GM12878 (cell line): ENCODE measurements around the gene FBXL14. TPM values are rescaled to one million over a fixed set of nuclear protein-coding genes. Genes with fewer than 3 reads are reported as not detected.

Source experiments
- CBX5 ChIP-seq: sonication (generic); IDR thresholded peaks from 2 replicates; pipeline ENCODE4 v1.6.1; 2016; ENCODE audit warnings: low read depth, moderate library complexity, mild to moderate bottlenecking, inconsistent platforms
- EED ChIP-seq: sonication (generic); IDR thresholded peaks from 2 replicates; pipeline ENCODE4 v1.6.1; 2016; ENCODE audit warnings: antibody characterized with exemption, low read depth
- GATAD2B ChIP-seq: fragments of 450-650 bp; conservative IDR thresholded peaks from 2 replicates; pipeline ENCODE4 v1.6.1; 2017; ENCODE audit warnings: low read depth, mild to moderate bottlenecking, moderate library complexity
- LARP7 ChIP-seq: fragments of 450-650 bp; IDR thresholded peaks from 2 replicates; pipeline ENCODE4 v1.6.1; 2017; ENCODE audit warnings: mild to moderate bottlenecking
- NBN ChIP-seq: fragments of 450-650 bp; IDR thresholded peaks from 2 replicates; pipeline ENCODE4 v1.6.1; 2016
- RELB ChIP-seq: fragments of 450-650 bp; IDR thresholded peaks from 2 replicates; pipeline ENCODE4 v1.6.1; 2017; ENCODE audit warnings: low read depth, mild to moderate bottlenecking, moderate library complexity
- SIX5 ChIP-seq: IDR thresholded peaks from 2 replicates; pipeline ENCODE4 v1.6.1; 2011; ENCODE audit warnings: mild to moderate bottlenecking, low read depth, low read length, moderate library complexity; ENCODE audit not compliant: severe bottlenecking
- SP1 ChIP-seq: IDR thresholded peaks from one replicate; pipeline ENCODE4 v1.6.1; 2011; ENCODE audit warnings: low read depth, low read length
- SUPT20H ChIP-seq: IDR thresholded peaks from 2 replicates; pipeline ENCODE4 v1.6.1; 2011; ENCODE audit warnings: low read depth, mild to moderate bottlenecking, low read length, moderate library complexity, borderline replicate concordance; ENCODE audit not compliant: control insufficient read depth
- TBL1XR1 ChIP-seq: IDR thresholded peaks from 2 replicates; pipeline ENCODE4 v1.6.1; 2012; ENCODE audit warnings: low read depth, low read length, improper control_type of control experiment
- TCF7 ChIP-seq: IDR thresholded peaks from 2 replicates; pipeline ENCODE4 v1.6.1; 2014; ENCODE audit warnings: antibody characterized with exemption, borderline replicate concordance
- ZNF384 ChIP-seq: IDR thresholded peaks from 2 replicates; pipeline ENCODE4 v1.6.1; 2012; ENCODE audit warnings: low read depth, mild to moderate bottlenecking, low read length, improper control_type of control experiment, borderline replicate concordance
- ZNF687 ChIP-seq: fragments of 450-650 bp; IDR thresholded peaks from 2 replicates; pipeline ENCODE4 v1.6.1; 2017; ENCODE audit warnings: mild to moderate bottlenecking, moderate library complexity
- polyA plus RNA-seq, 11 experiments: library from polyadenylated mRNA; depleted of rRNA in 4 of 11; unstranded in 6 of 11; stranded (reverse) in 5 of 11; fragments of >200 nt; fragmentation: Nextera tagmentation in 4 of 11; fragmentation: Illumina TruSeq in 1 of 11; extraction: Ambion mirVana in 4 of 11; extraction: Trizol in 1 of 11; gene quantifications; 1 replicate in 1 of 11; 2 replicates in 10 of 11; pipeline versions ENCODE4 v1.2.1 to v1.2.3, GENCODE V29; 2011 to 2016; ENCODE audit warnings: inconsistent platforms in 2 of 11, missing spikeins in 2 of 11, low read depth in 1 of 11
- total RNA-seq, 4 experiments: library from RNA; depleted of rRNA in 3 of 4; stranded (reverse); fragments of >200 nt in 3 of 4; fragmentation: Illumina TruSeq in 1 of 4; extraction: Trizol in 1 of 4; gene quantifications; 2 replicates each; pipeline versions ENCODE4 v1.2.1 to v1.2.3, GENCODE V29; 2013 to 2021
- TF ChIP-seq, protein P1 (sequence below): IDR thresholded peaks from 2 replicates; pipeline ENCODE4 v1.6.1; 2011; ENCODE audit warnings: low read depth, low read length, improper control_type of control experiment, borderline replicate concordance
- TF ChIP-seq, protein P2 (sequence below): fragments of 450-650 bp; IDR thresholded peaks from 2 replicates; pipeline ENCODE4 v1.6.1; 2017; ENCODE audit warnings: borderline replicate concordance

Gene FBXL14
- total and polyA plus RNA-seq, 10 of the 15 experiments (the other 5 are each of a cell fraction or from before 2014, with no cell fraction given): 0.44 to 19.0 (median 2.9) TPM

DNA sequence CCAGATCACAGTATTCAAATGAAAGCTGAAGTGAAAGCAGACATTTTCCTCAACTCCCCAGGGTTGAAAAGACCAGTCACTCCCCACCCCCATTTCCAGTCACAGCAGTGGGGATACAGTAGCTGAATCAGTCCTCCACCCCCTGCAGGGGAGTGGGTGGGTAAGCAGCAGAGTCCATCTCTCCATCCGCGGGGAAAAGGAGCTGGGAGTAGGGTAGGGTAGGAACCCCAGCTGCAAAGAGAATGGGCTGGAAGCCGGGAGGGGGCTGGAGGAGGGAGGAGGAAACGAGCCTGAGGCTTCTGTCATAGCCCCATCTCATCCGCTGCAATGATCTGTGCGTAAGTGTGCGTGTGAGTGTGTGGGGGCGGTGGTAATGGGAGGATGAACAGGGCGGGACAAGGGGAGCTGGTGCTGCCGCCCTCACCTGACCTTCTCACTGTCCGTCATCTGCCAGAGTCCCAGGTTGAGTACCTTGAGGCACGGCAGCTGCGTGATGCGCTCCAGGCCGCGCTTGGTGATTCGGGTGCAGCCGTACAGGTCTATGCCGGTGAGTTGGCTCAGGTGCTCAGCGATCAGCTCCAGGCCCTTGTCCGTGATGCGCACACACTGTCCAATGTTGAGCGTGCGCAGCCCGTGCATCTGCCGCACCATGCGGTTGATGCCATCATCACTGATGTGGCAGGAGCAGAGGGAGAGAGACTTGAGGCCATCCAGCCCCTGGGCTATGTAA is 1.8 kb downstream of the FBXL14 start (continued):
- TF ChIP-seq ZNF687 (no peak), TCF7 (no peak), SP1 (no peak), GATAD2B (no peak), SUPT20H (no peak), CBX5 (no peak), EED (peak; percentile 49), NBN (peak; percentile 66), TBL1XR1 (no peak), RELB (peak; percentile 54; the same call in 1 of the 2 replicates), SIX5 (no peak), ZNF384 (no peak), LARP7 (no peak)
- TF ChIP-seq, protein P1, sequence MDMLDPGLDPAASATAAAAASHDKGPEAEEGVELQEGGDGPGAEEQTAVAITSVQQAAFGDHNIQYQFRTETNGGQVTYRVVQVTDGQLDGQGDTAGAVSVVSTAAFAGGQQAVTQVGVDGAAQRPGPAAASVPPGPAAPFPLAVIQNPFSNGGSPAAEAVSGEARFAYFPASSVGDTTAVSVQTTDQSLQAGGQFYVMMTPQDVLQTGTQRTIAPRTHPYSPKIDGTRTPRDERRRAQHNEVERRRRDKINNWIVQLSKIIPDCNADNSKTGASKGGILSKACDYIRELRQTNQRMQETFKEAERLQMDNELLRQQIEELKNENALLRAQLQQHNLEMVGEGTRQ: no peak
- TF ChIP-seq, protein P2, sequence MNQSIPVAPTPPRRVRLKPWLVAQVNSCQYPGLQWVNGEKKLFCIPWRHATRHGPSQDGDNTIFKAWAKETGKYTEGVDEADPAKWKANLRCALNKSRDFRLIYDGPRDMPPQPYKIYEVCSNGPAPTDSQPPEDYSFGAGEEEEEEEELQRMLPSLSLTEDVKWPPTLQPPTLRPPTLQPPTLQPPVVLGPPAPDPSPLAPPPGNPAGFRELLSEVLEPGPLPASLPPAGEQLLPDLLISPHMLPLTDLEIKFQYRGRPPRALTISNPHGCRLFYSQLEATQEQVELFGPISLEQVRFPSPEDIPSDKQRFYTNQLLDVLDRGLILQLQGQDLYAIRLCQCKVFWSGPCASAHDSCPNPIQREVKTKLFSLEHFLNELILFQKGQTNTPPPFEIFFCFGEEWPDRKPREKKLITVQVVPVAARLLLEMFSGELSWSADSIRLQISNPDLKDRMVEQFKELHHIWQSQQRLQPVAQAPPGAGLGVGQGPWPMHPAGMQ: no peak
